ENCODE data around the gene PAK5. TPM values are rescaled to one million over a fixed set of nuclear protein-coding genes. Genes with fewer than 3 reads are reported as not detected.
"Not testable (repeated sequence)": the region's sequence is repeated elsewhere in the genome, so short reads cannot be mapped to it uniquely, and the experiment has no call there.

PAK5 gene
- total RNA-seq, 4 donors from 2014 or later, result not detected

- Histone ChIP-seq H3K4me1 (no peaks in the 10 kb centered on the region), H3K9me3 (no peaks in the 10 kb centered on the region), H3K27ac (no peak overlapping the region), H3K4me3 (no peak overlapping the region), H3K27me3 (no peaks in the 10 kb centered on the region), H3K36me3 (no peaks in the 10 kb centered on the region)
- no peak for DNase-seq
- in situ Hi-C loops (cut with MboI; ENCODE audit: low pct_ligation_motif_present in 1 of 4, low pct_unique_long_range_greater_than_20kb in 1 of 4, low sequenced_read_pairs in 3 of 4) (no loop called here), intact Hi-C loops (cut with DNase I; ENCODE audit: low total_unique reads) (no loop called here)
- TF ChIP-seq EP300 (IDR thresholded peaks at IDR 0.05; ENCODE audit: low read depth), result no peak
- no peak for TF ChIP-seq CTCF (IDR thresholded peaks at IDR 0.05)
- no peak for TF ChIP-seq POLR2AphosphoS5 (IDR thresholded peaks at IDR 0.05)
- no peak for TF ChIP-seq POLR2A (IDR thresholded peaks at IDR 0.05)
- 49 to 65% methylated on average over 2 to 3 of the region's 3 CpGs for WGBS, 2 donors (ENCODE audit: low coverage in 1 of 2)
Observed at GRCh38 chr20:9646375-9646774, 192.5 kb downstream of the PAK5 start.

GRCh38 chr20:9642882-9643281 is 196.0 kb downstream of the PAK5 start:
- Histone ChIP-seq H3K4me3 (no peak overlapping the region), H3K4me1 (no peaks in the 10 kb centered on the region), H3K36me3 (no peaks in the 10 kb centered on the region), H3K27ac (no peak overlapping the region), H3K9me3 (no peaks in the 10 kb centered on the region), H3K27me3 (no peaks in the 10 kb centered on the region)
- in situ Hi-C loops (cut with MboI; ENCODE audit: low pct_ligation_motif_present in 1 of 4, low pct_unique_long_range_greater_than_20kb in 1 of 4, low sequenced_read_pairs in 3 of 4), result no loop called here
- DNase-seq, result no peak
- TF ChIP-seq CTCF (IDR thresholded peaks at IDR 0.05) (no peak), EP300 (IDR thresholded peaks at IDR 0.05; ENCODE audit: low read depth) (no peak), POLR2AphosphoS5 (IDR thresholded peaks at IDR 0.05) (no peak), POLR2A (IDR thresholded peaks at IDR 0.05) (no peak)
- intact Hi-C loops (cut with DNase I; ENCODE audit: low total_unique reads), result no loop called here

GRCh38 chr20:9641499-9642000 is 197.3 kb downstream of the PAK5 start:
- WGBS, 2 donors (ENCODE audit: low coverage in 1 of 2), result 68% methylated on average over 5 of the region's 26 CpGs; no CpG with 5 or more reads in 1 of the 2 donors
- H3K4me3 ChIP-seq; H3K4me1 ChIP-seq; H3K9me3 ChIP-seq; in situ Hi-C loops (cut with MboI; ENCODE audit: low pct_ligation_motif_present in 1 of 4, low pct_unique_long_range_greater_than_20kb in 1 of 4, low sequenced_read_pairs in 3 of 4); H3K27ac ChIP-seq; H3K36me3 ChIP-seq; H3K27me3 ChIP-seq; DNase-seq; intact Hi-C loops (cut with DNase I; ENCODE audit: low total_unique reads): not testable (repeated sequence)

- no peaks in the 10 kb centered on the region for H3K4me1 ChIP-seq
- H3K4me3 ChIP-seq, result no peak overlapping the region
- no peak for DNase-seq
- no peaks in the 10 kb centered on the region for H3K36me3 ChIP-seq
- TF ChIP-seq CTCF (IDR thresholded peaks at IDR 0.05), result no peak
- TF ChIP-seq POLR2AphosphoS5 (IDR thresholded peaks at IDR 0.05), result no peak
- TF ChIP-seq POLR2A (IDR thresholded peaks at IDR 0.05), result no peak
- no peak for TF ChIP-seq EP300 (IDR thresholded peaks at IDR 0.05; ENCODE audit: low read depth)
- H3K9me3 ChIP-seq, result no peaks in the 10 kb centered on the region
- in situ Hi-C loops (cut with MboI; ENCODE audit: low pct_ligation_motif_present in 1 of 4, low pct_unique_long_range_greater_than_20kb in 1 of 4, low sequenced_read_pairs in 3 of 4) (no loop called here), intact Hi-C loops (cut with DNase I; ENCODE audit: low total_unique reads) (no loop called here)
- WGBS, 2 donors (ENCODE audit: low coverage in 1 of 2), result 69% methylated on average over 2 of the region's 2 CpGs; no CpG with 5 or more reads in 1 of the 2 donors
- no peaks in the 10 kb centered on the region for H3K27me3 ChIP-seq
- no peak overlapping the region for H3K27ac ChIP-seq
Observed at GRCh38 chr20:9637889-9638288, 201.0 kb downstream of the PAK5 start.

GRCh38 chr20:9635750-9636149 is 203.1 kb downstream of the PAK5 start:
- no peak overlapping the region for H3K4me3 ChIP-seq
- H3K27me3 ChIP-seq, result no peaks in the 10 kb centered on the region
- intact Hi-C loops (cut with DNase I; ENCODE audit: low total_unique reads) (no loop called here), in situ Hi-C loops (cut with MboI; ENCODE audit: low pct_ligation_motif_present in 1 of 4, low pct_unique_long_range_greater_than_20kb in 1 of 4, low sequenced_read_pairs in 3 of 4) (no loop called here)
- H3K36me3 ChIP-seq, result no peaks in the 10 kb centered on the region
- no peaks in the 10 kb centered on the region for H3K4me1 ChIP-seq
- 87 to 88% methylated on average over 1 of the region's 1 CpG for WGBS, 2 donors (ENCODE audit: low coverage in 1 of 2)
- H3K9me3 ChIP-seq, result no peaks in the 10 kb centered on the region
- no peak for DNase-seq
- H3K27ac ChIP-seq, result no peak overlapping the region
- TF ChIP-seq CTCF (IDR thresholded peaks at IDR 0.05) (no peak), POLR2AphosphoS5 (IDR thresholded peaks at IDR 0.05) (no peak), EP300 (IDR thresholded peaks at IDR 0.05; ENCODE audit: low read depth) (no peak), POLR2A (IDR thresholded peaks at IDR 0.05) (no peak)
